Naive B cell (primary cell): ENCODE data around the gene MOBP. TPM values are rescaled to one million over a fixed set of nuclear protein-coding genes. Genes with fewer than 3 reads are reported as not detected.

Experiments
- ATAC-seq, 2 donors: fragments of 150-1000 bp; cut with Tn5 transposase; 2 replicates each; pipeline ENCODE4 v1.10.0; 2021; ENCODE audit warnings: low read depth in 2 of 2, mild to moderate bottlenecking in 2 of 2, moderate library complexity in 2 of 2
- DNase-seq: peaks from one replicate; pipeline ENCODE4 v3.0.0; 2022
- H3K27ac Mint-ChIP-seq, 6 donors: one replicate each; pipeline ENCODE4 v1.8.0; 2020 to 2022; ENCODE audit warnings: mild to moderate bottlenecking in 6 of 6, mixed read lengths in 6 of 6, moderate library complexity in 5 of 6, inconsistent platforms in 2 of 6
- H3K27me3 Mint-ChIP-seq, 3 donors: one replicate each; pipeline ENCODE4 v1.8.0; 2021 to 2022; ENCODE audit warnings: mixed read lengths in 3 of 3, mild to moderate bottlenecking in 1 of 3
- H3K36me3 Mint-ChIP-seq, 2 donors: one replicate each; pipeline ENCODE4 v1.8.0; 2020 to 2022; ENCODE audit warnings: mixed read lengths in 2 of 2, inconsistent platforms in 1 of 2, mild to moderate bottlenecking in 1 of 2
- H3K4me1 Mint-ChIP-seq, 3 donors: one replicate each; pipeline ENCODE4 v1.8.0; 2020 to 2022; ENCODE audit warnings: mixed read lengths in 3 of 3, inconsistent platforms in 1 of 3, mild to moderate bottlenecking in 1 of 3, moderate library complexity in 1 of 3
- H3K4me3 Mint-ChIP-seq, 8 donors: one replicate each; pipeline ENCODE4 v1.8.0; 2020 to 2022; ENCODE audit warnings: mild to moderate bottlenecking in 8 of 8, mixed read lengths in 8 of 8, moderate library complexity in 8 of 8, inconsistent platforms in 2 of 8
- H3K9me3 Mint-ChIP-seq, 7 donors: one replicate each; pipeline ENCODE4 v1.8.0; 2020 to 2022; ENCODE audit warnings: mixed read lengths in 7 of 7, mild to moderate bottlenecking in 5 of 7, inconsistent platforms in 2 of 7, moderate library complexity in 1 of 7
- polyA plus RNA-seq, 6 donors: library from polyadenylated mRNA; unstranded; fragments of 300-500 nt; fragmentation: Illumina TruSeq; gene quantifications; one replicate each; pipeline ENCODE4 v1.2.3, GENCODE V29; 2021; ENCODE audit warnings: low read depth in 6 of 6

MOBP gene
- polyA plus RNA-seq, 6 donors from 2014 or later, result not detected

- H3K4me3 Mint-ChIP-seq, result no peak overlapping the region
- H3K9me3 Mint-ChIP-seq, result peaks cover 0 to 9% (median 4%) of the 10 kb centered on the region in 7 donors
- peaks cover 11 to 18% (median 17%) of the 10 kb centered on the region in 3 donors for H3K27me3 Mint-ChIP-seq
- DNase-seq (no peak), ATAC-seq (no peak)
- peaks cover 0 to 7% of the 10 kb centered on the region in 2 donors for H3K36me3 Mint-ChIP-seq
- H3K27ac Mint-ChIP-seq, result no peak overlapping the region
- no peaks in the 10 kb centered on the region for H3K4me1 Mint-ChIP-seq
These were observed 18.1 kb downstream of the MOBP start for GRCh38 chr3:39485547-39485946.

GRCh38 chr3:39491014-39491413, 23.5 kb downstream of the MOBP start:
- Mint-ChIP-seq H3K36me3 (peaks cover 0 to 7% of the 10 kb centered on the region in 2 donors), H3K27me3 (peaks cover 30 to 35% (median 34%) of the 10 kb centered on the region in 3 donors), H3K4me1 (no peaks in the 10 kb centered on the region), H3K4me3 (no peak overlapping the region), H3K9me3 (peaks cover 0 to 9% (median 5%) of the 10 kb centered on the region in 7 donors), H3K27ac (no peak overlapping the region)
- DNase-seq, result no peak
- ATAC-seq, result no peak

- DNase-seq, result no peak
- H3K27me3 Mint-ChIP-seq, result peaks cover 30 to 36% (median 35%) of the 10 kb centered on the region in 3 donors
- peaks cover 0 to 9% (median 5%) of the 10 kb centered on the region in 7 donors for H3K9me3 Mint-ChIP-seq
- H3K4me1 Mint-ChIP-seq, result no peaks in the 10 kb centered on the region
- H3K36me3 Mint-ChIP-seq, result peaks cover 0 to 7% of the 10 kb centered on the region in 2 donors
- no peak overlapping the region for H3K4me3 Mint-ChIP-seq
- H3K27ac Mint-ChIP-seq, result peak overlapping the region in 1 of 6 donors; percentile 50
- no peak for ATAC-seq
These were observed 24.4 kb downstream of the MOBP start for GRCh38 chr3:39491733-39492350.

- H3K4me3 Mint-ChIP-seq, result no peak overlapping the region
- ATAC-seq, result no peak
- peaks cover 0 to 2% (median 0%) of the 10 kb centered on the region in 7 donors for H3K9me3 Mint-ChIP-seq
- H3K27me3 Mint-ChIP-seq, result peaks cover 36 to 46% (median 41%) of the 10 kb centered on the region in 3 donors
- H3K4me1 Mint-ChIP-seq, result peaks cover 0 to 4% (median 4%) of the 10 kb centered on the region in 3 donors
- DNase-seq, result no peak
- no peak overlapping the region for H3K27ac Mint-ChIP-seq
- no peaks in the 10 kb centered on the region for H3K36me3 Mint-ChIP-seq
These were observed 27.3 kb downstream of the MOBP start for GRCh38 chr3:39494781-39495180.

GRCh38 chr3:39497753-39498152, 30.3 kb downstream of the MOBP start:
- DNase-seq, result no peak
- Mint-ChIP-seq H3K27me3 (peaks cover 42 to 59% (median 45%) of the 10 kb centered on the region in 3 donors), H3K4me1 (peaks cover 0 to 5% (median 4%) of the 10 kb centered on the region in 3 donors), H3K4me3 (no peak overlapping the region), H3K27ac (no peak overlapping the region), H3K36me3 (peaks cover 0 to under 1% of the 10 kb centered on the region in 2 donors), H3K9me3 (peaks cover 0 to under 1% (median 0%) of the 10 kb centered on the region in 7 donors)
- no peak for ATAC-seq

GRCh38 chr3:39499651-39500273, 32.3 kb downstream of the MOBP start:
- Mint-ChIP-seq H3K9me3 (peaks cover 0 to 6% (median 2%) of the 10 kb centered on the region in 7 donors), H3K4me3 (no peak overlapping the region), H3K27me3 (peaks cover 49 to 62% (median 54%) of the 10 kb centered on the region in 3 donors), H3K36me3 (peaks cover 0 to 5% of the 10 kb centered on the region in 2 donors), H3K4me1 (peaks cover 0 to 7% (median 7%) of the 10 kb centered on the region in 3 donors), H3K27ac (no peak overlapping the region)
- no peak for DNase-seq
- no peak for ATAC-seq

- peaks cover 0 to 7% (median 7%) of the 10 kb centered on the region in 3 donors for H3K4me1 Mint-ChIP-seq
- H3K4me3 Mint-ChIP-seq, result no peak overlapping the region
- no peak for ATAC-seq
- H3K27ac Mint-ChIP-seq, result no peak overlapping the region
- DNase-seq, result no peak
- H3K27me3 Mint-ChIP-seq, result peaks cover 49 to 62% (median 54%) of the 10 kb centered on the region in 3 donors
- H3K9me3 Mint-ChIP-seq, result peaks cover 0 to 6% (median 2%) of the 10 kb centered on the region in 7 donors
- peaks cover 0 to 5% of the 10 kb centered on the region in 2 donors for H3K36me3 Mint-ChIP-seq
These were observed 33.6 kb downstream of the MOBP start for GRCh38 chr3:39501059-39501458.

GRCh38 chr3:39501968-39502837, 34.7 kb downstream of the MOBP start:
- Mint-ChIP-seq H3K36me3 (peaks cover 0 to 5% of the 10 kb centered on the region in 2 donors), H3K4me1 (peaks cover 0 to 7% (median 7%) of the 10 kb centered on the region in 3 donors), H3K4me3 (no peak overlapping the region), H3K9me3 (peaks cover 0 to 6% (median 2%) of the 10 kb centered on the region in 7 donors), H3K27me3 (peaks cover 45 to 57% (median 54%) of the 10 kb centered on the region in 3 donors), H3K27ac (no peak overlapping the region)
- ATAC-seq (no peak), DNase-seq (no peak)

- Mint-ChIP-seq H3K4me3 (no peak overlapping the region), H3K27ac (peak overlapping the region in 1 of 6 donors; percentile 40), H3K9me3 (peaks cover 0 to 6% (median 2%) of the 10 kb centered on the region in 7 donors), H3K27me3 (peaks cover 41 to 55% (median 53%) of the 10 kb centered on the region in 3 donors), H3K36me3 (peaks cover 0 to 5% of the 10 kb centered on the region in 2 donors), H3K4me1 (peaks cover 0 to 7% (median 7%) of the 10 kb centered on the region in 3 donors)
- no peak for ATAC-seq
- DNase-seq, result no peak
These were observed 35.3 kb downstream of the MOBP start for GRCh38 chr3:39502838-39503145.

- Mint-ChIP-seq H3K36me3 (peaks cover 0 to 5% of the 10 kb centered on the region in 2 donors), H3K27me3 (peaks cover 15 to 24% (median 23%) of the 10 kb centered on the region in 3 donors)
These were observed 38.6 kb downstream of the MOBP start for GRCh38 chr3:39505866-39506742.

GRCh38 chr3:39506863-39507262, 39.4 kb downstream of the MOBP start:
- no peak overlapping the region for H3K27ac Mint-ChIP-seq
- H3K27me3 Mint-ChIP-seq, result peaks cover 15 to 20% (median 18%) of the 10 kb centered on the region in 3 donors
- no peak for ATAC-seq
- peaks cover 0 to 4% (median 3%) of the 10 kb centered on the region in 3 donors for H3K4me1 Mint-ChIP-seq
- H3K36me3 Mint-ChIP-seq, result peaks cover 0 to 5% of the 10 kb centered on the region in 2 donors
- H3K9me3 Mint-ChIP-seq, result peaks cover 0 to 6% (median 2%) of the 10 kb centered on the region in 7 donors
- DNase-seq, result no peak
- H3K4me3 Mint-ChIP-seq, result no peak overlapping the region

More at GRCh38 chr3:39505866-39506742, 38.6 kb downstream of the MOBP start:
- Mint-ChIP-seq H3K4me1 (peaks cover 0 to 4% (median 3%) of the 10 kb centered on the region in 3 donors), H3K9me3 (peaks cover 0 to 6% (median 2%) of the 10 kb centered on the region in 7 donors), H3K4me3 (no peak overlapping the region), H3K27ac (no peak overlapping the region)
- DNase-seq, result no peak
- ATAC-seq, result no peak

GRCh38 chr3:39513791-39514369, 46.4 kb downstream of the MOBP start:
- Mint-ChIP-seq H3K9me3 (peaks cover 0 to 1% (median 0%) of the 10 kb centered on the region in 7 donors), H3K36me3 (no peaks in the 10 kb centered on the region), H3K4me3 (no peak overlapping the region), H3K4me1 (no peaks in the 10 kb centered on the region), H3K27ac (no peak overlapping the region), H3K27me3 (peaks cover 0 to 22% (median 21%) of the 10 kb centered on the region in 3 donors)
- no peak for DNase-seq
- no peak for ATAC-seq
